SIG-M5 (cell line): Measurements from ENCODE around the gene SKA1.
"Not testable (repeated sequence)": the region's sequence is repeated elsewhere in the genome, so short reads cannot be mapped to it uniquely, and the experiment has no call there.

Experiments used
- DNase-seq: peaks from one replicate; lab custom pipeline; 2025; lab: John Stamatoyannopoulos, UW

The SKA1 gene

GRCh38 chr18:50429207-50429948 lies 54.5 kb downstream of the SKA1 start:
- DNase-seq: no peak

GRCh38 chr18:50432915-50433314 lies 58.1 kb downstream of the SKA1 start:
- no peak for DNase-seq

GRCh38 chr18:50436742-50437141 lies 61.9 kb downstream of the SKA1 start:
- not testable (repeated sequence) for DNase-seq

GRCh38 chr18:50439460-50440015 lies 64.7 kb downstream of the SKA1 start:
- no peak for DNase-seq

- no peak for DNase-seq
Measured at GRCh38 chr18:50441016-50441415, 66.2 kb downstream of the SKA1 start.

GRCh38 chr18:50441501-50441900 lies 66.7 kb downstream of the SKA1 start:
- no peak for DNase-seq
